Testis (tissue), 2 donors: Measurements from ENCODE around the gene BCL11B.

ENCODE experiments used
- CTCF ChIP-seq, 3 experiments: fragments of 450-650 bp in 2 of 3; fragments of 200-600 bp in 1 of 3; sonication (generic) in 1 of 3; IDR thresholded peaks; one replicate each; pipeline ENCODE4 v1.5.1; 2016 to 2019; ENCODE audit warnings: antibody characterized with exemption in 3 of 3, mild to moderate bottlenecking in 2 of 3, moderate library complexity in 1 of 3
- POLR2A ChIP-seq: fragments of 450-650 bp; IDR thresholded peaks from one replicate; pipeline ENCODE4 v1.6.1; 2017; ENCODE audit warnings: antibody characterized with exemption, mild to moderate bottlenecking, moderate library complexity

- TF ChIP-seq POLR2A (no peak), CTCF (IDR thresholded peaks at IDR 0.05) (no peak)
Observed at GRCh38 chr14:99244367-99244901, 27.6 kb downstream of the BCL11B start.
